ENCODE data around the gene TNFRSF14. TPM values are rescaled to one million over a fixed set of nuclear protein-coding genes. Genes with fewer than 3 reads are reported as not detected.

TNFRSF14 gene
- total and polyA plus RNA-seq, 4 donors = 14.8 to 38.1 (median 29.1) TPM

- H3K27me3 ChIP-seq (ENCODE audit: control insufficient read depth in 4 of 4, insufficient read depth in 4 of 4, low read length in 3 of 4) = no peaks in the 10 kb centered on the region
- no peaks in the 10 kb centered on the region for H3K4me1 ChIP-seq (ENCODE audit: control insufficient read depth in 4 of 4, insufficient read depth in 4 of 4, low read length in 3 of 4)
- TF ChIP-seq ATF3 (IDR thresholded peaks at IDR 0.05) = no peak
- DNase-seq (ENCODE audit: low spot score) = no peak
- H3K36me3 ChIP-seq (ENCODE audit: control insufficient read depth in 4 of 4, insufficient read depth in 3 of 4, low read depth in 1 of 4, low read length in 3 of 4) = no peaks in the 10 kb centered on the region
- no peak overlapping the region for H3K4me3 ChIP-seq (ENCODE audit: low read depth in 1 of 3, low read length in 3 of 3)
- H3K27ac ChIP-seq (ENCODE audit: low read depth in 1 of 2, low read length in 2 of 2) = no peak overlapping the region
- WGBS = 78% methylated on average over 18 of the region's 18 CpGs
- no peaks in the 10 kb centered on the region for H3K9me3 ChIP-seq (ENCODE audit: control insufficient read depth in 4 of 4, low read length in 3 of 4)
- no peak overlapping the region for H3K9ac ChIP-seq (ENCODE audit: low read depth in 1 of 2, low read length in 2 of 2)
Measured at GRCh38 chr1:2602866-2603520, 46.8 kb downstream of the TNFRSF14 start.

GRCh38 chr1:2603521-2604155, 47.5 kb downstream of the TNFRSF14 start:
- Histone ChIP-seq H3K36me3 (ENCODE audit: control insufficient read depth in 4 of 4, insufficient read depth in 3 of 4, low read depth in 1 of 4, low read length in 3 of 4) (no peaks in the 10 kb centered on the region), H3K4me3 (ENCODE audit: low read depth in 1 of 3, low read length in 3 of 3) (no peak overlapping the region), H3K9me3 (ENCODE audit: control insufficient read depth in 4 of 4, low read length in 3 of 4) (no peaks in the 10 kb centered on the region), H3K4me1 (ENCODE audit: control insufficient read depth in 4 of 4, insufficient read depth in 4 of 4, low read length in 3 of 4) (no peaks in the 10 kb centered on the region), H3K27ac (ENCODE audit: low read depth in 1 of 2, low read length in 2 of 2) (no peak overlapping the region), H3K27me3 (ENCODE audit: control insufficient read depth in 4 of 4, insufficient read depth in 4 of 4, low read length in 3 of 4) (no peaks in the 10 kb centered on the region), H3K9ac (ENCODE audit: low read depth in 1 of 2, low read length in 2 of 2) (no peak overlapping the region)
- no peak for TF ChIP-seq RAD21 (IDR thresholded peaks at IDR 0.05)
- TF ChIP-seq TAF1 (conservative IDR thresholded peaks at IDR 0.05) = no peak
- no peak for TF ChIP-seq NR2F2 (IDR thresholded peaks at IDR 0.05)
- no peak for TF ChIP-seq HNF4A (conservative IDR thresholded peaks at IDR 0.05)
- no peak for TF ChIP-seq ATF3 (IDR thresholded peaks at IDR 0.05)
- no peak for TF ChIP-seq SP1 (IDR thresholded peaks at IDR 0.05)
- TF ChIP-seq MAX (IDR thresholded peaks at IDR 0.05) = no peak
- no peak for TF ChIP-seq CTCF (IDR thresholded peaks at IDR 0.05; ENCODE audit: low read depth, low read length, missing input control)
- no peak for TF ChIP-seq GABPA (IDR thresholded peaks at IDR 0.05 in 1 of 2, conservative IDR thresholded peaks at IDR 0.05 in 1 of 2)
- no peak for TF ChIP-seq RXRA (IDR thresholded peaks at IDR 0.05)
- no peak for TF ChIP-seq REST (IDR thresholded peaks at IDR 0.05)
- DNase-seq (ENCODE audit: low spot score) = no peak
- 86% methylated on average over 25 of the region's 25 CpGs for WGBS
